HG02852 (cell line): ENCODE data around the gene ZNF326.

Source experiments
- ATAC-seq: cut with Tn5 transposase; IDR thresholded peaks from one replicate; pipeline ENCODE4 v1.9.1; 2021; ENCODE audit warnings: mild to moderate bottlenecking, moderate library complexity; ENCODE audit not compliant: unreplicated experiment

Gene ZNF326

GRCh38 chr1:90067194-90067931 is 72.5 kb downstream of the ZNF326 start:
- no peak for ATAC-seq

GRCh38 chr1:90068611-90069280 is 73.8 kb downstream of the ZNF326 start:
- ATAC-seq, result no peak

GRCh38 chr1:90074137-90074536 is 79.2 kb downstream of the ZNF326 start:
- peak; percentile 85 for ATAC-seq

GRCh38 chr1:90074566-90074965 is 79.7 kb downstream of the ZNF326 start:
- ATAC-seq, result no peak

- ATAC-seq, result no peak
These were observed 80.1 kb downstream of the ZNF326 start for GRCh38 chr1:90074970-90075391.

- no peak for ATAC-seq
These were observed 89.1 kb downstream of the ZNF326 start for GRCh38 chr1:90083995-90084394.
